ENCODE data around the gene PI4K2B.

Gene PI4K2B

DNA sequence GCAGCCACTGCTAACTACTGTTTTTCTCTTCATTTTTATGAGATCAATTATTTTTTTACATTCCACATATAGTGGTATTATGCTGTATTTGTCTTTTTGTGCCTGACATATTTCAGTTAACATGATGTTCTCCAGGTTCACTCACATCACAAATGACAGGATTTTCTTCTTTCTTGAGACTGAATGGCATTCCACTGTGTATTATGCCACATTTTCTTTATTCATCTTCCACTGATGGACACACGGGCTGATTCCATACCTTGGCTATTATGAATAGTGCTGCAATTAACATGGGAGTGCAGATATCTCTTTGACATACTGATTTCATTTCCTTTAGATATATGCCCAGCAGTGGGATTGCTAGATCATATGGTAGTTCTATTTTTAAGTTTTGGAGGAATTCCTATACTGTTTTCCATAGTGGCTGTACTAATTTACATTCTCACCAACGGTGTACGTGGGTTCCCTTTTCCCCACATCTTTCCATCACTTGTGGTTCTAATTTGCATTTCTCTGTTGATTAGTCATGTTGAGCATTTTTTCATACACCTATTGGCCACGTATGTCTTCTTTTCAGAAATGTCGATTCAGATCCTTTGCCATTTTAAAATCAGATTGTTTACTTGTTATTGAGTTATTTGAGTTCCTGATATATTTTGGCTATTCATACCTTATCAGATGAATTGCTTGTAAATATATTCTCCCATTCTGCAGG, 63.9 kb downstream of the PI4K2B start:
- Histone ChIP-seq H3K4me1 (ENCODE audit: control insufficient read depth, insufficient read depth, low read length) (no peaks in the 10 kb centered on the region), H3K9me3 (ENCODE audit: control insufficient read depth, insufficient read depth, low read depth, low read length) (no peaks in the 10 kb centered on the region), H3K4me3 (ENCODE audit: low read depth, low read length) (no peak overlapping the region), H3K36me3 (ENCODE audit: control insufficient read depth in 2 of 2, insufficient read depth in 1 of 2, low read length in 2 of 2) (no peaks in the 10 kb centered on the region), H3K27ac (ENCODE audit: extremely low read depth, low read depth, low read length) (no peak overlapping the region)
- CTCF ChIA-PET: no interaction called here
- POLR2A ChIA-PET: no interaction called here
- TF ChIP-seq, protein P1, sequence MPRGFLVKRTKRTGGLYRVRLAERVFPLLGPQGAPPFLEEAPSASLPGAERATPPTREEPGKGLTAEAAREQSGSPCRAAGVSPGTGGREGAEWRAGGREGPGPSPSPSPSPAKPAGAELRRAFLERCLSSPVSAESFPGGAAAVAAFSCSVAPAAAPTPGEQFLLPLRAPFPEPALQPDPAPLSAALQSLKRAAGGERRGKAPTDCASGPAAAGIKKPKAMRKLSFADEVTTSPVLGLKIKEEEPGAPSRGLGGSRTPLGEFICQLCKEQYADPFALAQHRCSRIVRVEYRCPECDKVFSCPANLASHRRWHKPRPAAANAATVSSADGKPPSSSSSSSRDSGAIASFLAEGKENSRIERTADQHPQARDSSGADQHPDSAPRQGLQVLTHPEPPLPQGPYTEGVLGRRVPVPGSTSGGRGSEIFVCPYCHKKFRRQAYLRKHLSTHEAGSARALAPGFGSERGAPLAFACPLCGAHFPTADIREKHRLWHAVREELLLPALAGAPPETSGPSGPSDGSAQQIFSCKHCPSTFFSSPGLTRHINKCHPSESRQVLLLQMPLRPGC (tag by site-specific recombination; IDR thresholded peaks at IDR 0.05): no peak
- no peak for TF ChIP-seq ZBTB6 (tag by site-specific recombination; IDR thresholded peaks at IDR 0.05)
- TF ChIP-seq ZBTB21 (tag by site-specific recombination; IDR thresholded peaks at IDR 0.05): no peak

- ChIA-PET POLR2A (no interaction called here), CTCF (interaction anchor here (0.7 to 2.3 kb wide), 3 partner anchors 13 to 259 kb away, joined by 3 to 8 read pairs (median 4); partner anchors contain the start of gene ZCCHC4)
- TF ChIP-seq RBAK (tag by site-specific recombination; IDR thresholded peaks at IDR 0.05) (no peak), WT1 (tag by site-specific recombination; IDR thresholded peaks at IDR 0.05) (no peak), ZEB2 (tag by site-specific recombination; IDR thresholded peaks at IDR 0.05) (no peak), ZNF629 (tag by site-specific recombination; IDR thresholded peaks at IDR 0.05) (no peak), ZNF157 (tag by site-specific recombination; IDR thresholded peaks at IDR 0.05) (no peak), ZNF580 (tag by site-specific recombination; IDR thresholded peaks at IDR 0.05) (no peak), ZBTB17 (tag by site-specific recombination; IDR thresholded peaks at IDR 0.05) (no peak), ZNF19 (tag by site-specific recombination; IDR thresholded peaks at IDR 0.05; ENCODE audit: low read depth) (no peak), ZNF701 (tag by site-specific recombination; IDR thresholded peaks at IDR 0.05) (no peak), ZNF121 (tag by site-specific recombination; IDR thresholded peaks at IDR 0.05) (no peak), ZNF112 (tag by site-specific recombination; IDR thresholded peaks at IDR 0.05) (no peak), ZNF626 (tag by site-specific recombination; IDR thresholded peaks at IDR 0.05) (no peak)
- no peaks in the 10 kb centered on the region for H3K4me1 ChIP-seq (ENCODE audit: control insufficient read depth, insufficient read depth, low read length)
- H3K9me3 ChIP-seq (ENCODE audit: control insufficient read depth, insufficient read depth, low read depth, low read length): no peaks in the 10 kb centered on the region
- no peak overlapping the region for H3K4me3 ChIP-seq (ENCODE audit: low read depth, low read length)
- no peak overlapping the region for H3K27ac ChIP-seq (ENCODE audit: extremely low read depth, low read depth, low read length)
- no peaks in the 10 kb centered on the region for H3K36me3 ChIP-seq (ENCODE audit: control insufficient read depth in 2 of 2, insufficient read depth in 1 of 2, low read length in 2 of 2)
Measured at GRCh38 chr4:25299476-25300203, 65.8 kb downstream of the PI4K2B start.

DNA sequence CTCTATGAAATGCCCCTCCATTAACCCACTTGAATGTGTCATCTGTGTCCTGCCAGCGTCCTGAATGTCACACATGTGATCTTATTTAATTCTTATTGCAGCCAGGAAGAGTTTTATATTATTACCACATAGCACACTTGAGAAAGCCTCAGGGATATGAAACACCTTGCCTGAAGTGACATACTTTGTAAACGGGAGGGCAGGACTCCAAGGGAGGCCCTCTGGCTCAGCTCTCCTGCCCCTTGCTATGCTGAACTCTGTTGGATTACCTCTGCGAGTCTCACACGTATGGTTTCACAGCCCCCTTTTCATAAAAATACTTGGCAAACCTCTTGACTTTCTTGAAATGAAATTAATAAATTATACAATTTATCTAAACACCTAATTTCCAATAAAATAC, 67.6 kb downstream of the PI4K2B start:
- ChIA-PET POLR2A (no interaction called here), CTCF (interaction anchor here (1.4 kb wide), 1 partner anchor 11 kb away, joined by 4 read pairs; the partner anchor contains the start of gene ZCCHC4)
- no peaks in the 10 kb centered on the region for H3K9me3 ChIP-seq (ENCODE audit: control insufficient read depth, insufficient read depth, low read depth, low read length)
- TF ChIP-seq ZSCAN30 (tag by site-specific recombination; IDR thresholded peaks at IDR 0.05) (no peak), ZNF324 (tag by site-specific recombination; IDR thresholded peaks at IDR 0.05) (no peak)
- H3K27ac ChIP-seq (ENCODE audit: extremely low read depth, low read depth, low read length): no peak overlapping the region
- no peaks in the 10 kb centered on the region for H3K36me3 ChIP-seq (ENCODE audit: control insufficient read depth in 2 of 2, insufficient read depth in 1 of 2, low read length in 2 of 2)
- H3K4me1 ChIP-seq (ENCODE audit: control insufficient read depth, insufficient read depth, low read length): no peaks in the 10 kb centered on the region
- no peak overlapping the region for H3K4me3 ChIP-seq (ENCODE audit: low read depth, low read length)

Data from HEK293 (cell line).